ENCODE measurements around the gene CDK13.
A peak's percentile ranks its signal among the peaks of the same experiment; 100 is the strongest.

Gene CDK13

DNA sequence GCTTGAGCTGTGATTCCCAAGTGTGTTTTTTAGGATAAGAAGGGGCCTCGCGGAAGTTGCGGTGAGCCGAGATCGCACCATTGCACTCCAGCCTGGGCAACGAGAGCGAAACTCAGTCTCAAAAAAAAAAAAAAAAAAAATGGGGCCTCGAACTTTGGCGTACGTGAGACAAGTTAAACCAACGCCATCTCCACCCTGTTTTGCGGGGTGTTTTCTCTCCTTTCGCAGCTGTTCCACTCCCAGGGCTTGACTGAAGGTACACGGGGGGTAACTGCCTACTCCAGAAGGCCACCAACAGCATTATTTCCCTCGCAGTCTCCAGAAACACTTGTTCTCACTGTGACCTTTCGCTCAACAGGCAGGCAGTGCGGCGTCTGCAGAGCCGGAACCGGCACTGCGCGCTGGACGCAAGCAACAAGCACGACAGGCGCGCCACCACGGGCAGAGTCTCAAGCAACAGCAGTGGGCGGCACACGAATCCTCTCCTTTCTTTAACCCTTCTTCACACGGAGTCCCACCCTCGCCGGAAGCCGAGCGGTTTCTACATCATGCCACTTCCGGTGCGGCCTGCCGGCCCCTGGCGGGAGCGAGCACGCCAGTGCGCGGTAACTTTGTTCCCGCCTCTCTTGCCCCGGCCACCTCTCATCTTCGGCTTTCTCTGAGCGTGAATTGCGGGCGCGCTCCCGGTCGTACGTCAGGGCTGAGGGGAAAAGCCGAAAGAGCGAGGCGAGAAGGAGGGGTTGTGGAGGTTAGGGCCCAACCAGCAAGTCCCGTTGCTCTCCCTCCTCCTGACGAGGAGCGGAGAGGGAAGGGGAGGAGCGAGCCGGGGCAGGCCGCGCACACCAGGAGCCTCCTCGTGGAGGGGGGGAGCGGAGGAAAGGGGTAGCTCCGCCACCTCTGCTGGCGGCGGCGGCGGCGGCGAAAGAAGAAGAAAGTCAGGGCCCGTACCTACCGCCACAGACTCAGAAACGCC lies 814 bp upstream of the CDK13 start:
- DNase-seq (ENCODE audit: low read depth, low spot score), result peak; percentile 98

DNA sequence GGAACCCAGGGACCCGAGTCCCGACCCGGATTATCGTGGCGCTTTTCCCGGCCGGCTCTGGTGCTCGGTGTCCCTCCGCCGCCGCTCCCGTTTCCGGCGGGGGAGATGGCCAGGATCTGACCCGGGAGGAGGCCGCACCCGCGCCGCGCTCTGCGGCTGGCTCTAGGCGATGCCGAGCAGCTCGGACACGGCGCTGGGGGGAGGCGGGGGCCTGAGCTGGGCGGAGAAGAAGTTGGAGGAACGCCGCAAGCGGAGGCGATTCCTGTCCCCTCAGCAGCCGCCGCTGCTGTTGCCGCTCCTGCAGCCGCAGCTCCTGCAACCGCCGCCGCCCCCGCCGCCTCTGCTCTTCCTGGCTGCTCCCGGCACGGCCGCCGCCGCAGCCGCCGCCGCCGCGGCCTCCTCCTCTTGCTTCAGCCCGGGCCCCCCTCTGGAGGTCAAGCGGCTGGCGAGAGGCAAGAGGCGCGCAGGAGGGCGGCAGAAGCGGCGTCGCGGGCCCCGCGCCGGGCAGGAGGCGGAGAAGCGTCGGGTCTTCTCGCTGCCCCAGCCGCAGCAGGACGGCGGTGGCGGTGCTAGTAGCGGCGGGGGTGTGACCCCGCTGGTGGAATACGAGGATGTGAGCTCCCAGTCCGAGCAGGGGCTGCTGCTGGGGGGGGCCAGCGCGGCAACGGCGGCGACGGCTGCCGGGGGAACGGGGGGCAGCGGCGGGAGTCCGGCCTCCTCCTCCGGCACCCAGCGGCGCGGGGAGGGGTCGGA lies 593 bp downstream of the CDK13 start:
- no peak for DNase-seq (ENCODE audit: low read depth, low spot score)

DNA sequence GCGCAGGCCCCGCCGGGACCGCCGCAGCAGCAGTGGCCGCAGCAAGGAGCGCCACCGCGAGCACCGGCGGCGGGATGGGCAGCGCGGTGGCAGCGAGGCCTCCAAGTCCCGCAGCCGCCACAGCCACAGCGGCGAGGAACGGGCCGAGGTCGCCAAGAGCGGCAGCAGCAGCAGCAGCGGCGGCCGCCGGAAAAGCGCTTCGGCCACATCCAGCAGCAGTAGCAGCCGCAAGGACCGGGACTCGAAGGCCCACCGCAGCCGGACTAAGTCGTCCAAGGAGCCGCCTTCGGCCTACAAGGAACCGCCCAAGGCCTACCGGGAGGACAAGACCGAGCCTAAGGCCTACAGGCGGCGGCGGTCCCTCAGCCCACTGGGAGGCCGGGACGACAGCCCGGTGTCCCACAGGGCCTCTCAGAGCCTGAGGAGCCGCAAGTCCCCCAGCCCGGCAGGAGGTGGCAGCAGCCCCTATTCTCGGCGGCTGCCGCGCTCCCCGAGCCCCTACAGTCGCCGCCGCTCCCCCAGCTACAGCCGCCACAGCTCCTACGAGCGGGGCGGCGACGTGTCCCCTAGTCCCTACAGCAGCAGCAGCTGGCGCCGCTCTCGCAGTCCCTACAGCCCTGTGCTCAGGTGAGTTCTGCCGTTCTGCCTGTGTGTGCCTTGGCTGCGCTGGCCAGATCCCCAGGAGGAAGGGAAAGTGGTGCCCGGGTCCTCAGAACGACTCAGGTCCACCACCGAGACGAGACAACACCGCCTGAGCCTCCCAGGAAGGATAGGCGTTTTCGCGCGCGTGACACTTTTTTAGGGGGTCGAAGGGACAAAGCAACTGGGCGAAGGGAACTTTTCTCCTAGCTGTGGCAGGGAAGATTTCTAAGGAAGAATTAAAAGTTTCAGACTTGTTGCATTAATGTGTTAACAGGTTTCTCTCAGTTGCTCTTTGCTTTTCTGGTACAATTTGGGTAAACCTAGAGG lies 1.5 kb downstream of the CDK13 start:
- DNase-seq (ENCODE audit: low read depth, low spot score), result no peak

DNA sequence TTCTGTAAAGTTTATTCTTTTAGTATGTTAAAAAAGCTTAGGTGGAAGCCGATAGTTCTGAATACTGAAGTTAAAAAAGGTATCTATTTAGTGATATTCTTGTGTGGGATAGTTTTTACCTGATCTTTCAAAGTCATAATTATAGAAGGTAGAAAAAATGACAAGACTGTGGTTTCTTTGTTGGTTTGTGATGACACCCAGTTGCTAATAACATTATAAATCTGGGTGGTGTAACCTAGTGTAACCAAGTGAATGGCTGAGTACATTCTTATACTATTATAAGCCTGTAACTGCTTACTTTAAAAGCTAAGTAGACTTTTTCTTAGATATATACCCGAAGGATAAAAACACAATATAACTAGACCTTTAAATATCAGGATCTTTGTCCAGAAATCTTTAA lies 2.3 kb downstream of the CDK13 start:
- DNase-seq (ENCODE audit: low read depth, low spot score), result no peak

DNA sequence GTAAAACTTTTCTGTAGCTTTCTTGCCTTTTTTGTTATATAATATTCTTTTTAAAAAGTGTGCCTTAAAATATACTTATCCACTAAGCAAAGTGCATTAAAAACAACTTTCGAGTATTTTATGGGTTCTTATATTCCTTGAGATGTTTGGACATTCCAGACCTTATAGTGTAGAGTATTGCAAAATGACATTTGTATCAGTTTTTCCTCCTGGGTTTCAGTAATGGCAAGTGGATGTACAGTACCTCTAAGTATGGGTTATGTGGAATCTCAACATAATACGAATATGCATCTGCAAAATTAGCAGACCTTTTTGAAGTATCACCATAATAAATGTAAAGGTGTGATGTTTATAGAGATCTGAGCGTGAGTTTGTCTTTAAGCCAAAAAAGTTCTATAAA lies 2.7 kb downstream of the CDK13 start:
- no peak for DNase-seq (ENCODE audit: low read depth, low spot score)

DNA sequence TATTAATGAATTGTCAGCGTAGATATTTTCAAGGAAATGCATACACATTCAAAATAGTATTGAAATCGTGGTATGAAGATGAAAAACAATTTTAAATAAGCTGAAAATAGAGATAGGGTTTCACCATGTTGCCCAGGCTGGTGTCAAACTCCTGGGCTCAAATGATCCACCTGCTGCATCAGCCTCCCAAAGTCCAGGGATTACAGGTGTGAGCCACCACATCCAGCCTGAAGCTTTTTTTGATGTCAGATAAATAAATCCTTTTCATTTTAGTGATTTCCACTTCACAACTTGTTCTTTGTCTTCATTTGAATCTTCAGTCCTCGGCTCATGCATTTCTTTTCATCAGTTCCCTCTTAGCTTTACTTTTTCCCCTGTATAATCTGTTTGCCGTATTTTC lies 4.6 kb downstream of the CDK13 start:
- no peak for DNase-seq (ENCODE audit: low read depth, low spot score)

DNA sequence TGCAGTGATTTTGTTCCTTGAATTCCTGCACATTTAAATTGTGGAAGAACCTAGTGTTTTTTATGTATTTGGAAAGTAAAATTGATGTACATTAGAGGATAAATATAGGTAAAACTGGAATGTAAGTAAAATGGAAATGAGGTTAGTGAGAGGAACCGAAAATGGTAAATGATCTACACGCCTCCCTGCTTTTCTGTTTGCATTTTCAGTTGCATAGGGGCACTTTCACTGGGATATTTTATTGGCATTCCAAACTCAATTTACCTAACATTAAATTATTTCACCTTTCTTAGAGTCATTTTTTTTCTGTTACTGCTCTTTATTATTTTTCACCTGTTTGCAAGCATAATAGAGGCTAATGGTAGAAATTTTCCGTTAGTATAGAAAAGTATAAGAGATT lies 8.0 kb downstream of the CDK13 start:
- DNase-seq (ENCODE audit: low read depth, low spot score), result no peak

DNA sequence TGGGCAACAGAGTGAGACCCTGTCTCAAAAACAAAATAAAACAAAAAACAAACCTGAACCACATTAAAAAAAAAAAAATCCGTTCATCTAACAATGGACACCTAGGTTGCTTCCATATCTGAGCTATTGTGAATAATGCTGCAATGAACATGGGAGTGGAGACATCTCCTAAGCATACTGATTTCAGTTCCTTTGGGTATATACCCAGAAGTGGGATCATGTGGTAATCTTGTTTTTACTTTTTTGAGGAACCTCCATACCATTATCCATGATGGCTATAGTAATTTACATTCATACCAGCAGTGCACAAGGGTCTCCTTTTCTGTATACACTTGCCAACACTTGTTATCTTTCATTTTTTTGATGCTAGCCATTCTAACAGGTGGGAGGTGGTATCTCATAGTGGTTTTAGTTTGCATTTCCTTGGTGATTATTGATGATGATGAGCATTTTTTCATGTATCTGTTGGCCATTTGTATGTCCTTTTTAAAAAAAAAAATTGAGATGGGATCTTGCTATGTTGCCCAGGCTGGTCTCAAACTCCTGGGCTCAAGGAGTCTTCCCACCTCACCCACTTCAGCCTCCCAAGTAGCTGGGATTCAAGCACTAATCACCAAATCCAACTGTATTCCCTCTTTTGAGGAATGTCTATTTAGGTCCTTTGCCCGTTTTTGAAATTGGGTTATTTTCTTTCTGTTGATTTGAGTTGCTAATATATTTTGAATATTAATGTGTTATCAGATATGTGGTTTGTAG lies 17.5 kb downstream of the CDK13 start:
- no peak for DNase-seq (ENCODE audit: low read depth, low spot score)

DNA sequence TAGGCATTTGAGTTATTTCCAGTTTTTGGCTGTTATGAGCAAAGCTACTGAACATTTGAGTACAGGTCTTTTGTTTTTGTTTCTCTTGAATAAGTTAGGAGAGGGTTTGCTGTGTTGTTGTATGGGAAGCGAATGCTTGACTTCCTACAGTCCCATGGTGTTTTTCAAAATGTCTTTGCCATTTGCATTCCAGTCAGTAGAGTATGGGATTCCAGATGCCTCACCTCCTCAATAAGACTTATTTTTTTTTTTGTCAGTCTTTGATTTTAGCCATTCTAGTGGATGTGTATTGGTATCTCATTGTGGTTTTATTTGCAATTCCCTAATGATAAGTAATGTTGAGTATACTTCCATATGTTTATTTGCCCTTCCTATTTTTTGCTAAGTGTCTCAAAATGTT lies 19.4 kb downstream of the CDK13 start:
- no peak for DNase-seq (ENCODE audit: low read depth, low spot score)

DNA sequence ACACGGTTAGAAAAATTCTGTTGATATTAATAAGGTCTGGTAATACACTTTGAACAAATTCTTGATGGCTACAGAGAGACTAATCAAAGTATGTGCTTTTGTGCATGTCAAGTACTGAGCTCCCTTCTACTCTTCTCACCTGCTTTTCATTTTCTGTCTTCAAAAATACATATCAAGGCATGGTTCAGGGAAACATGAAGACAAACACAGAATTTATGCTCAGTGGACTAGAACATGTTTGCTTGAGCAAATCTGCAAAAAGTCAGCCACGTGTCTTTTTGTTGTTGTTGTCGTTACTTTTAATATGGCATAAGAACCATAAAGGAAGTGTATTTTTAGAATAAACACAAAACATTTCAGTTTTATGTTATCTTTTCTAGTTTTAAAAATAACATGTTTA lies 21.9 kb downstream of the CDK13 start:
- DNase-seq (ENCODE audit: low read depth, low spot score), result no peak

DNA sequence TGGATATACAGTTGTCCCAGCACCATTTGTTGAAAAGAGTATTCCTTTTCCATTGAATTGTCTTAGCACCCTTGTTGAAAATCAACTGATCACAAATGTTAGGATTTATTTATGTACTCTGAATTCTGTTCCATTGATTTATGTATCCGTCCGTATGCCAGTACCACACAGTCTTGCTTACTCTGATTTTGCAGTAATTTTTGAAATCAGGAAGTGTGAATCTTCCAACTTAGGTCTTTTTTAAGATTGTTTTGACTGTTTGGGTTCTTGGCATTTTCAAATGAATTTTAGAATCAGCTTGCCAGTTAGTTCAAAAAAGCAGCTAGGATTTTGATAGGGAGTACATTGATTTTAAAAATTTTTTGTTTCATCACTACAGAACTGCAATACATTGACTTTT lies 23.7 kb downstream of the CDK13 start:
- DNase-seq (ENCODE audit: low read depth, low spot score), result no peak

DNA sequence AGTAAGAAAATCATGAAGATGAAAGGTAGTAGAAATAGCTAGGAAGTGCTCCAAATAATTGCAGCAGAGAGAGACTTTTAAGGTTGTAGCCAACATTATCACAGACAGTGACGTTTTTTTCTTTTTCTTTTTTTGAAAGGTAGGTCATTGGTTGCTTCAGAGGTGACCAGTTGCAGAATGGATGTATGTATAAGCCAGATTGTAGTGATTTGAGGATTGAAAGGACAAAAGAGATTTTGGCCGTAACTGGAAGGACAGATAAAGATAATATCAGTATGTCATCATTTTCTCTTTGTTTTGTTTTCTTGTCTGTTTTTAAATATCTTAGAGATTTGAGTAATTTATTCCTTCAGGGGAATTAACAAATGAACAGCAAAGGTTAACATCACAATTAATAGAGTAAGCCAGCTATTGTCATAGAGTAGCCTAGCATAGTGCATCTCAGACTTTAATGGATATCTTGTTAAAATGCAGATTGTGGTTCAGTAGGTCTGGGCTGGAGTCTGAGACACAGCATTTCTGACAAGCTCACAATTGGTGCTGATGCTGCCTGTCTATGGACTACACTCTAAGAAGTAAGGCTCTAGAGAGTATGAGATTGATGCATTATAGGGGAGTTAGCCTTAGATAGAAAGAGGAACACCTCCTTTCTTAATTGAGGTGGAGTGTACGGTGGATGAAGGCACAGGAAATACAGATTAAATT lies 28.3 kb downstream of the CDK13 start:
- no peak for DNase-seq (ENCODE audit: low read depth, low spot score)

DNA sequence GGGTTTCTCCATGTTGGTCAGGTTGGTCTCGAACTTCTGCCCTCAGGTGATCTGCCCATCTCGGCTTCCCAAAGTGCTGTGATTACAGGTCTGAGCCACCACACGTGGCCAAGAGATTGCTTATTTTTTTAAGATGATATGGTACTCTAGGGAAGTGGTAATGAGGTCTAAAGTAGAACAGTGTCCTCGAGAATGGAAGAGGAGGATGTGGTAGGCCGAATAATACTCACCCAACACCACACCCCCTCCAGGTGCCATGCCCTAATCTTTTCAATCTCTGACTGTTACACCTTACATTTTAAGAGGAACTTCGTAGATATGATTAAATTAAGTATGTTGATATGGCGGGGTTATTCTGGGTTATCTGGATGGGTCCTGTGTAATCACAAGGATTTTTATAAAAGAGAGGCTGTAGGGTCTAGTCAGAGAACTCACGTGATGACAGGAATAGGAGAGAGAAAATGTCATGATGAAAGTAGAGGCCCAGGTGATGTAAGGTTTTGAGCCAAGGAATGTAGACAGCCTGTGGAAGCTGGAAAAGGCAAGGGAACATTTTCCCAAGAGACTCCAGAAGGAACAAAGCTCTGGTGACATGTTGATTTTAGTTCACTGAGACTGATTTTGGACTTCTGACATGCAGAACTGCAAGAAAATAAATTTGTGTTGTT lies 29.5 kb downstream of the CDK13 start:
- DNase-seq (ENCODE audit: low read depth, low spot score), result no peak

DNA sequence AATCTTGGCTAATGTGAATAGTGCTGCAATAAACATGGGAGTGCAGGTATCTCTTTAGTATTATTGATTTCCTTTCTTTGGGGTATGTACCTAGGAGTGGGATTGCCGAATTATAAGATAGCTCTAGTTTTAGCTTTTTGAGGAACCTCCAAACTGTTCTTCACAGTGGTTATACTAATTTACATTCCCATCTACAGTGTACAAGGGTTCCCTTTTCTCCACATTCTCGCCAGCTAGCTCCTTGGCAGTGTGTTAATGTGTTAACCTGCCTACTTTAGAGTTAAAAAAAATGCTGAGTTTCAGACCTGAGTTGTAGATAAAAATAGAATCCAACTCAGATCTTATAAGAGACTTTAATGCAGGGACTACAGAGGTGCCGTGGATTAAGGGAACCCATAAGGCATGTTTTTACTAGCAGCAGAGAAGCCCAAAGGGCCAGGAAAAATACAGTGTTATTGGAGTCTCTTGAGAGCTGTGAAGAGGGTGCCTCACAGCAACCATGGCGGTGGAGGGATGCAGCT lies 35.4 kb downstream of the CDK13 start:
- no peak for DNase-seq (ENCODE audit: low read depth, low spot score)

DNA sequence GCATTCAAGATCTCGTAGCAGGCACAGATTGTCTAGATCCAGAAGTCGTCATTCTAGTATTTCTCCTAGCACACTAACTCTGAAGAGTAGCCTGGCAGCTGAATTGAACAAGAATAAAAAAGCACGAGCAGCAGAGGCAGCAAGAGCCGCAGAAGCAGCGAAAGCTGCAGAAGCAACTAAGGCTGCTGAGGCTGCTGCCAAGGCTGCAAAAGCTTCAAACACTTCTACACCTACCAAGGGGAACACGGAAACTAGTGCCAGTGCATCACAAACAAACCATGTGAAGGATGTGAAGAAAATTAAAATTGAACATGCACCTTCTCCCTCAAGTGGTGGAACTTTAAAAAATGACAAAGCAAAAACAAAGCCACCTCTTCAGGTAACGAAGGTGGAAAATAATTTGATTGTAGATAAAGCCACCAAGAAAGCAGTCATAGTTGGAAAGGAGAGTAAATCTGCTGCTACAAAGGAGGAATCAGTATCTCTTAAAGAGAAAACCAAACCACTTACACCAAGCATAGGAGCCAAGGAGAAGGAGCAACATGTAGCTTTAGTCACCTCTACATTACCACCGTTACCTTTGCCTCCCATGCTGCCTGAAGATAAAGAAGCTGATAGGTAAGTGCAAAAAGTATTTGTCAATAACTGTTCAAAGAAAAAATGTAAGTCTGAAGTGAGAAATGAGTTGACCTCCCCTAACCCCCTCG lies 37.7 kb downstream of the CDK13 start:
- no peak for DNase-seq (ENCODE audit: low read depth, low spot score)

DNA sequence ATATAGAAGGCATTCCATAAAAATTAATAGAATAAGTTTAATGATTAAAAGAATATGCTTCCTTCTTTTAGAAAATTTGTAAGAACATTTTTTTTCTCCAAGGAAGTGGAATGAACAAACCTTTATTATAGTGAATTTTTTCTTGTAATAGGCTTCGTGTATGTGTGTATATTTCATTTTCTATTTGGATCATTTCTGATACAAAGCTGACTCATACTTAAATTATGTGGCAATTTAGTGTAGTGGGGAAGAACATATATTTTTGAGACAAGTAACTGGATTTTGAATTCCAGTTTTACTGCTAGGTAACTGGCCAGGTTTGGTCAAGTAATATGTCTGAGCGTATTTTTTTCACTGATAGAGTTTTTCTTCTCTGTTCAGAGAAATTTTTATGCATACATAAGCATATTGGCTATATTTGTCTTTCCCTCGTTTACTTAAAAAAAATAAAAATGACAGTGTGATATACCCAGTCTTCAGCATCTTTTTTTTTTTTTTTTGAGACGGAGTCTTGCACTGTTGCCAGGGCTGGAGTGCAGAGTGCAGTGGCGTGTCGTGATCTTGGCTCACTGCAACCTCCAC lies 50.8 kb downstream of the CDK13 start:
- no peak for DNase-seq (ENCODE audit: low read depth, low spot score)

DNA sequence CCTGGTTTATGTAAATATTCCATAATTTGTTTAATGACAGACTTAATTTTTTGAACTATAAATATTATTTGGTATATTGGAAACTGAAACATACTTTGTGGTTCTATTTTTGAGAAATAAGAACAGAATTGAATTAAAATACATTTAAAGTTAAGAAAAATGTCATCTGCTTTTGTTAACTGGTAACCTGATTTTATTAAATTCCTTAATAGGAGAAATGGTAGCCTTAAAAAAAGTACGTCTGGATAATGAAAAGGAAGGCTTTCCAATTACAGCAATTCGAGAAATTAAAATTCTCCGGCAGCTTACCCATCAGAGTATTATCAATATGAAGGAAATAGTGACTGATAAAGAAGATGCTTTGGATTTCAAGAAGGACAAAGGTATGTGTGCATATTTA lies 51.6 kb downstream of the CDK13 start:
- DNase-seq (ENCODE audit: low read depth, low spot score), result no peak

DNA sequence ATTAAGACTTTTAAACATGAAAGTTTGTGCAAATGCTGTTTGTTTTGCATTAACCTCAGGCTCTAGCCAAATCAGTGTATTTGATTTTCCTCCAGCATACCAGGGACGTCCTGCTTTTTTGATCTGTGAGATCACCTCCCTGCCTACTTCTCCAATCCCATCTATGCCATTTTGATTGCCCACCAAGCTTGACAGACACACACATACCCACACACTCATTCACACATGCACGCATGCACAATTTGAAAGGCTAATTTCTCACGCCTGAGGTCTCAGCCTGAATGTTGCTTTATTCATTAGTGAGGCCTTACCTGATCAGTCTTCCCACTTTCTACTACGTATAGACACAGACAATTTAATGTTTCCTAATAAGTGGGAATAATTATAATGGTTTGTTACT lies 53.5 kb downstream of the CDK13 start:
- DNase-seq (ENCODE audit: low read depth, low spot score), result no peak
